ENCODE measurements around the gene EXOC5.
"Not testable (repeated sequence)": the region's sequence is repeated elsewhere in the genome, so short reads cannot be mapped to it uniquely, and the experiment has no call there.

Gene EXOC5

GRCh38 chr14:57246933-57247657, 21.6 kb downstream of the EXOC5 start:
- no peak for DNase-seq

- DNase-seq = no peak
Measured at GRCh38 chr14:57245941-57246340, 22.8 kb downstream of the EXOC5 start.

GRCh38 chr14:57244106-57244505, 24.6 kb downstream of the EXOC5 start:
- no peak for DNase-seq

GRCh38 chr14:57243320-57243719, 25.4 kb downstream of the EXOC5 start:
- DNase-seq = no peak

- DNase-seq = not testable (repeated sequence)
Measured at GRCh38 chr14:57240115-57240514, 28.6 kb downstream of the EXOC5 start.

GRCh38 chr14:57232006-57232405, 36.7 kb downstream of the EXOC5 start:
- no peak for DNase-seq

- not testable (repeated sequence) for DNase-seq
Measured at GRCh38 chr14:57228320-57228719, 40.4 kb downstream of the EXOC5 start.

GRCh38 chr14:57227083-57227482, 41.6 kb downstream of the EXOC5 start:
- no peak for DNase-seq

- DNase-seq = no peak
Measured at GRCh38 chr14:57221931-57222330, 46.8 kb downstream of the EXOC5 start.

GRCh38 chr14:57212919-57213318, 55.8 kb downstream of the EXOC5 start:
- DNase-seq = no peak

GRCh38 chr14:57209561-57209960, 59.1 kb downstream of the EXOC5 start:
- no peak for DNase-seq

- DNase-seq = no peak
Measured at GRCh38 chr14:57205938-57206337, 62.8 kb downstream of the EXOC5 start.

- not testable (repeated sequence) for DNase-seq
Measured at GRCh38 chr14:57202672-57203071, 66.0 kb downstream of the EXOC5 start.

GRCh38 chr14:57199921-57200320, 68.8 kb downstream of the EXOC5 start:
- no peak for DNase-seq

GRCh38 chr14:57189070-57189469, 79.6 kb downstream of the EXOC5 start:
- peak; percentile 82 for DNase-seq

GRCh38 chr14:57182760-57183503, 85.8 kb downstream of the EXOC5 start:
- DNase-seq = peak; percentile 40

- no peak for DNase-seq
Measured at GRCh38 chr14:57179273-57179672, 89.4 kb downstream of the EXOC5 start.

GRCh38 chr14:57174466-57174865, 94.2 kb downstream of the EXOC5 start:
- DNase-seq = no peak

- no peak for DNase-seq
Measured at GRCh38 chr14:57171903-57172302, 96.8 kb downstream of the EXOC5 start.

GRCh38 chr14:57171363-57171762, 97.3 kb downstream of the EXOC5 start:
- DNase-seq = no peak

- no peak for DNase-seq
Measured at GRCh38 chr14:57169901-57170300, 98.8 kb downstream of the EXOC5 start.

- DNase-seq = no peak
Measured at GRCh38 chr14:57168138-57168679, 100.5 kb downstream of the EXOC5 start.

- peak; percentile 42 for DNase-seq
Measured at GRCh38 chr14:57161583-57162234, 107.0 kb downstream of the EXOC5 start.

GRCh38 chr14:57160333-57160732, 108.4 kb downstream of the EXOC5 start:
- no peak for DNase-seq
